ENCODE measurements around the gene BAIAP2L2. TPM values are rescaled to one million over a fixed set of nuclear protein-coding genes. Genes with fewer than 3 reads are reported as not detected.

Gene BAIAP2L2
- total RNA-seq, 1 donor from 2014 or later = not detected

DNA sequence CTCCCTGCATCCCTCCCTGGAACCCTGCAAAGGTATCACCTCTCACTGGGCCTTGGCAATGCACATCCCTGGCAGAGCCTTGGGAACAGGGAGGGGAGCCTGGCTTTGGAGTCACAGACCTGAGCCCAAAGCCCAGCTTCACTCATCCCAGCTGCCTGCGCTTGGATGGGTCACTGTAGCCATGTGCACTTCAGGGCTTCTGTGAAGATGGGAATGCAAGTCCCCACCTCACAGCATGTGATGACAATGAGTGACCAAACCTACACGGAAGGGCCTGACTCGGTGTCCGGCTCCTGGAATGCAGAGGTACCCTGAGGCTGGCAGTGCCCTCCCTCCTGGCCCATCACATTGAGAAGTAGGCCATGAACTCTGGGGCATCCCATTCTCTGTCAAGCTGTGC is 22.8 kb upstream of the BAIAP2L2 start:
- no peaks in the 10 kb centered on the region for H3K4me1 ChIP-seq
- H3K36me3 ChIP-seq = no peaks in the 10 kb centered on the region
- H3K4me3 ChIP-seq = no peak overlapping the region
- TF ChIP-seq CTCF (IDR thresholded peaks at IDR 0.05) = no peak
- TF ChIP-seq POLR2AphosphoS5 (IDR thresholded peaks at IDR 0.05; ENCODE audit: insufficient read depth in 1 of 2, low read depth in 1 of 2) = no peak
- no peak for TF ChIP-seq POLR2A (IDR thresholded peaks at IDR 0.05)
- no peak overlapping the region for H3K27ac ChIP-seq
- intact Hi-C loops (cut with DNase I) = no loop called here
- no peak for DNase-seq (ENCODE audit: extremely low spot score in 2 of 2)
- H3K27me3 ChIP-seq = no peaks in the 10 kb centered on the region
- no peaks in the 10 kb centered on the region for H3K9me3 ChIP-seq

GRCh38 chr22:38132794-38133193 is 22.3 kb upstream of the BAIAP2L2 start:
- H3K36me3 ChIP-seq = peaks cover 0 to 2% of the 10 kb centered on the region in 2 donors
- intact Hi-C loops (cut with DNase I) = no loop called here
- no peaks in the 10 kb centered on the region for H3K4me1 ChIP-seq
- no peak overlapping the region for H3K4me3 ChIP-seq
- no peaks in the 10 kb centered on the region for H3K9me3 ChIP-seq
- no peak overlapping the region for H3K27ac ChIP-seq
- TF ChIP-seq POLR2AphosphoS5 (IDR thresholded peaks at IDR 0.05; ENCODE audit: insufficient read depth in 1 of 2, low read depth in 1 of 2) (no peak), CTCF (IDR thresholded peaks at IDR 0.05) (no peak), POLR2A (IDR thresholded peaks at IDR 0.05) (no peak)
- DNase-seq (ENCODE audit: extremely low spot score in 2 of 2) = no peak
- no peaks in the 10 kb centered on the region for H3K27me3 ChIP-seq

GRCh38 chr22:38132136-38132535 is 21.7 kb upstream of the BAIAP2L2 start:
- Histone ChIP-seq H3K4me3 (no peak overlapping the region), H3K36me3 (peaks cover 0 to 4% of the 10 kb centered on the region in 2 donors), H3K27me3 (no peaks in the 10 kb centered on the region), H3K9me3 (no peaks in the 10 kb centered on the region), H3K27ac (no peak overlapping the region), H3K4me1 (no peaks in the 10 kb centered on the region)
- DNase-seq (ENCODE audit: extremely low spot score in 2 of 2) = no peak
- no peak for TF ChIP-seq POLR2A (IDR thresholded peaks at IDR 0.05)
- no peak for TF ChIP-seq POLR2AphosphoS5 (IDR thresholded peaks at IDR 0.05; ENCODE audit: insufficient read depth in 1 of 2, low read depth in 1 of 2)
- no peak for TF ChIP-seq CTCF (IDR thresholded peaks at IDR 0.05)
- intact Hi-C loops (cut with DNase I) = no loop called here

DNA sequence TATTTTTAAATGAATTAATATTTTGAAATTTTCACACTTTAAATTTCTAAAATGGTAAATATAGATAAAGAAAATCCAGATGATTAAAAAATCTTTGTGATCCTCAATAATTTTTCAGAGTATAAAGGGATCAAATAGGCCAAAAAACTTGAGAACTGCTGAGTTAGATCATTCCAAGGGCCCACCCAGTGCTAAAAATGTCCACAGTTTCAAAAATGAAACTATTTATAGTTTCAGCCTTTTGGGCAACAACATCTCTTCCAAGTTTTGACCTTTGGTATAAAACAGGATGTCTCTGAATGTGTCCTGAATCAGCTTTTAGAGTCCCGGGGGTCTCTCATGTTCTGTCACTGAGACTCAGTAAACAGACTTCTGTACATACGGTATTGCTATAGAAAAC is 20.9 kb upstream of the BAIAP2L2 start:
- DNase-seq (ENCODE audit: extremely low spot score in 2 of 2) = no peak
- H3K27me3 ChIP-seq = no peaks in the 10 kb centered on the region
- peaks cover 0 to 4% of the 10 kb centered on the region in 2 donors for H3K36me3 ChIP-seq
- TF ChIP-seq POLR2A (IDR thresholded peaks at IDR 0.05) (no peak), POLR2AphosphoS5 (IDR thresholded peaks at IDR 0.05; ENCODE audit: insufficient read depth in 1 of 2, low read depth in 1 of 2) (no peak), CTCF (IDR thresholded peaks at IDR 0.05) (no peak)
- H3K4me3 ChIP-seq = no peak overlapping the region
- intact Hi-C loops (cut with DNase I) = no loop called here
- no peak overlapping the region for H3K27ac ChIP-seq
- no peaks in the 10 kb centered on the region for H3K9me3 ChIP-seq
- H3K4me1 ChIP-seq = no peaks in the 10 kb centered on the region

DNA sequence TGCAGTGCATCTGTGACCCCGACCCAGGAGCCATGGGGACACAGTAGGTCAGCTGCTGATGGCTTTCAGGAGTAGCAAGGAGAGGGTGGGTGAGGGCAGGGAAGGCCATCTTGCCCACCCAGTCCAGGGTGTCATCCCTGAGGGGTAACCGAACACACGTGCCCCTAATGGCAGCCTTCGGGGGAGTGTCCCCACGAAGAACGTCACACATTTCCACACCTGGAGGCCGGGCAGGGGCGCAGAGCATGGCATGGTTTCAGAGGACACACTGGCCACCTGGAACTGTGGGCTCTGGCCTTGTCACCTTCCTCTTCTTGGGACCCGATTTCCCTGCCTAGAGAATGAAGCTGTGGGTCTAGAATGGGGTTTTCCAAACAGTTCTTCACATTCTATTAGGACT is 19.4 kb upstream of the BAIAP2L2 start:
- intact Hi-C loops (cut with DNase I) = no loop called here
- no peak for DNase-seq (ENCODE audit: extremely low spot score in 2 of 2)
- no peaks in the 10 kb centered on the region for H3K27me3 ChIP-seq
- no peaks in the 10 kb centered on the region for H3K9me3 ChIP-seq
- H3K27ac ChIP-seq = no peak overlapping the region
- no peaks in the 10 kb centered on the region for H3K4me1 ChIP-seq
- H3K36me3 ChIP-seq = peaks cover 0 to 4% of the 10 kb centered on the region in 2 donors
- TF ChIP-seq CTCF (IDR thresholded peaks at IDR 0.05) = no peak
- TF ChIP-seq POLR2AphosphoS5 (IDR thresholded peaks at IDR 0.05; ENCODE audit: insufficient read depth in 1 of 2, low read depth in 1 of 2) = no peak
- no peak for TF ChIP-seq POLR2A (IDR thresholded peaks at IDR 0.05)
- no peak overlapping the region for H3K4me3 ChIP-seq
